H1 (cell line): ENCODE data around the gene TUBA3D. TPM values are rescaled to one million over a fixed set of nuclear protein-coding genes. Genes with fewer than 3 reads are reported as not detected.

ENCODE experiments used
- BRCA1 ChIP-seq: IDR thresholded peaks from 2 replicates; pipeline ENCODE4 v1.6.1; 2012; ENCODE audit warnings: low read depth, low read length, improper control_type of control experiment
- CEBPB ChIP-seq: IDR thresholded peaks from 2 replicates; pipeline ENCODE4 v1.6.1; 2012; ENCODE audit warnings: low read depth, low read length
- CHD7 ChIP-seq: fragments of 300-600 bp; sonication (generic); IDR thresholded peaks from 2 replicates; pipeline ENCODE4 v1.7.1; 2012; ENCODE audit warnings: low read length, moderate library complexity, mild to moderate bottlenecking, inconsistent platforms; ENCODE audit not compliant: insufficient replicate concordance
- HDAC6 ChIP-seq: IDR thresholded peaks from one replicate; pipeline ENCODE4 v1.7.1; 2012; ENCODE audit warnings: low read depth, mild to moderate bottlenecking, inconsistent platforms, low read length, moderate library complexity
- NANOG ChIP-seq: IDR thresholded peaks from 2 replicates; pipeline ENCODE4 v1.6.1; 2011; ENCODE audit warnings: low read length, low read depth, mild to moderate bottlenecking, inconsistent platforms; ENCODE audit not compliant: insufficient read depth, poor library complexity, severe bottlenecking
- SIN3A ChIP-seq, 2 experiments: IDR thresholded peaks in 1 of 2; conservative IDR thresholded peaks in 1 of 2; 2 replicates each; pipeline ENCODE4 v1.6.1; 2011 to 2012; ENCODE audit warnings: low read length in 2 of 2, improper control_type of control experiment in 1 of 2, low read depth in 1 of 2, mild to moderate bottlenecking in 1 of 2
- SP1 ChIP-seq: IDR thresholded peaks from 2 replicates; pipeline ENCODE4 v1.6.1; 2011; ENCODE audit warnings: low read depth, low read length
- TBP ChIP-seq: IDR thresholded peaks from 2 replicates; pipeline ENCODE4 v1.6.1; 2011; ENCODE audit warnings: low read depth, low read length, improper control_type of control experiment
- polyA plus RNA-seq, 7 experiments: library from polyadenylated mRNA; depleted of rRNA in 3 of 7; stranded (reverse) in 5 of 7; unstranded in 2 of 7; fragments of >200 nt in 5 of 7; fragments of 200-250 nt in 2 of 7; gene quantifications; 1 replicate in 5 of 7; 2 replicates in 1 of 7; 4 replicates in 1 of 7; pipeline versions ENCODE4 v1.2.1 to v1.2.3, GENCODE V29; 2011 to 2013; ENCODE audit warnings: missing spikeins in 2 of 7, mixed read lengths in 2 of 7
- total RNA-seq: library from RNA; stranded (reverse); fragmentation: NEBNext Ultra II Directional; extraction: Animal tissue kit (Norgen Biotek cat#: 25700); gene quantifications from 2 replicates; pipeline ENCODE4 v1.2.1, GENCODE V29; 2021

Gene TUBA3D
- total and polyA plus RNA-seq, 2 of the 8 experiments (the other 6 are each of a cell fraction or from before 2014, with no cell fraction given): 0.15 TPM; not detected in 1

- TF ChIP-seq SIN3A (conservative IDR thresholded peaks at IDR 0.05 in 1 of 2, IDR thresholded peaks at IDR 0.05 in 1 of 2; ENCODE audit: low read depth in 1 of 2, low read length in 2 of 2) (no peak; a peak in 1 of 4 replicates), TBP (peak; percentile 79), SP1 (peak; percentile 52; the same call in 1 of the 2 replicates), BRCA1 (no peak), CHD7 (no peak), HDAC6 (no peak), NANOG (no peak), CEBPB (no peak)
- TF ChIP-seq, all 59 proteins: peak for 23
These were observed 16.7 kb downstream of the TUBA3D start (continued) for GRCh38 chr2:131492418-131493198.
